Stimulated activated naive CD8-positive, alpha-beta T cell treated with anti-CD3 and anti-CD28 coated beads, Interleukin-15, Interleukin-2, amounts not matched to agents 100 U/mL and 50 U/mL, for 24 hours (primary cell): ENCODE results near the gene THEM4.
A peak's percentile ranks its signal among the peaks of the same experiment; 100 is the strongest.
"Not testable (repeated sequence)": the region's sequence is repeated elsewhere in the genome, so short reads cannot be mapped to it uniquely, and the experiment has no call there.

Experiments used
- ATAC-seq: fragments of 150-1000 bp; cut with Tn5 transposase; one replicate; pipeline ENCODE4 v1.10.0; 2021
- DNase-seq: peaks from one replicate; pipeline ENCODE4 v3.0.0; 2021

Gene THEM4

DNA sequence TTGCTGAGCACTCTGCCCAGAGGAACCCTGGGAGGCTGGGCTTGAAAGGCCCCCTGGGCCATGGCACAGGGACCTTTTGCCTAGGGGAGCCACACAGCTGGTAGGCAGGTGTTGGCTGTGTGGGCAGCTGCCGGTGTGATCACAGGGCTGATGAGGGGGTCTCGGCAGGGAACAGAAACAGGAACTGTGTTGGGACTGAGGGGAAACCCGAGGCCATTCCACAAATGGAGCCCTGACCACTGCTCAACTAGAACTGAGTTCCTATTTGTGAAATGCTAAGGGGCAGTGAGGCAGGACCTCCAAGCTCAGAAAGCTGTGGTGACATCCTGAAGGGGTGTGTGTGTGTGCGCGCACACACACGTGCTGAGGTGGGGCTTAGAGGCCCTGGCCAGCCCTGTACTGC lies 49.4 kb downstream of the THEM4 start:
- no peak for ATAC-seq
- no peak for DNase-seq

DNA sequence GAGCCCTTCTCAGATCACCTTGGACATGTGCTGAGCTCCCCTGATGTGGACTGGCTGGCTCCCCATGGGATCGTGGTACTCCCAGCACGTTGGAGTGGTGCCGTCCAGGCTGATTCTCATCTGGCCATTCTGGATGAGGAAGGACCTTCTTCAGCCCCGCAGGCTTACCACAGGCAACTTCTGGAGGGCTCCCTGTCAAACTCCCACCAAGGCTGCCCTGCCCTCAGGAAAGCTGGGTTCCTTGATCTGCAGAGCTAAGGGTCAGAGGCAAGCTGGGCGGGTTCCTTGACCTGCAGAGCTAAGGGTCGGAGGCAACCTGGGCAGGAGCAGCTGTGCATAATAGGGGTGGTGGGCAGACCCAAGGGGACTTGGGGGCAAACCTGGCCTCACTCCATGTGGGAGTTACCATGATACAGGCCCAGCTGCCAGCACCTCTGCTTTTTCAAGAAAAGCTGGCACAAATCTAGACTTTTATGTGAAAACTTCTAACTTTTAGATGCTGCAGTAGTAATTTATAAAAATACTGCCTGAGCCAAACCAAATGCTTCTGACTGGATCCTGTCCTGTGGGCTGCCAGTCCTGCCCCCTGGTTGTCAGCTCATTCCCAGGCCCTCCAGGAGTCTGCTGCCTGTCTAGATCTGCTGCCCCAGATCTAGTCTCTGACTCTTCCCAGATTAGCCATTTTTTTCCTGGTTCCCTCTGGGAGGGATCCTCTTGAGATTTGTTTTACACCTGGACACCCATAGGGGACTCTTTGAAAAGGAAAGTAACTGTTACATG lies 50.2 kb downstream of the THEM4 start:
- no peak for ATAC-seq
- no peak for DNase-seq

DNA sequence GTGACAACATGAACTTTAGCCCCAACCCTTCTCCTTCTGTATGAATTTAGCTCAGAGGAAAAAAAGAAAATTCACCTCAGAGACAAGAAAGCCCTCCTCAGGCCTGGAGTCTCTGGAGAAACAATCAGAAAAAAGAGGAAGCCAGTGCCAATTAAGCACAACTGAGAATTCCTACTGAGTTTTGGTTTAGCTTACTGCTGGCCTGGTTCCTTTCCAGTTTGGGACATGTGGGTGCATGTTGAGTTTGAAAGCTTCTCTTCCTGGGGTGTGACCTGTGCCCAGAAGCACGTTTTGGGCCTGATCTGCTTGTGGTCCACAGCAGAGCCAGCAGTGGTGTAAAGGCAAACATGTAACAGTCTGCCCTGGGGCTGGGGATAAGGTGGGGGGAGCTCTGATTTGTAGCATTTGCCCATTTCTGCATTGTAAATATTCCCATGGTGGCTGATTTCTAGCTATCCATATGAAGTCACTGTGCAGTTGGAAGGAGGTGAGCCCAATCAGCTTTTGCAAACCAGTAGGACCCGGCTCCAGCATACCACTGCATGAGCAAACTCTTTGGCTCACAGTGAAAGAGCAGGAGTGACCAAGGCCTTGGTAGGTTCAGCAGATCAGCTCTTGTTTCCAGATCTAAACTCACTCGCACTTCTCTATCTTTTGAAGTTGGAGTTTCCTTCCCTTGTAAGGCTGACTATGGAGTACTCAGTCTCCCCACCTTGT lies 51.1 kb downstream of the THEM4 start:
- DNase-seq (no peak), ATAC-seq (no peak)

DNA sequence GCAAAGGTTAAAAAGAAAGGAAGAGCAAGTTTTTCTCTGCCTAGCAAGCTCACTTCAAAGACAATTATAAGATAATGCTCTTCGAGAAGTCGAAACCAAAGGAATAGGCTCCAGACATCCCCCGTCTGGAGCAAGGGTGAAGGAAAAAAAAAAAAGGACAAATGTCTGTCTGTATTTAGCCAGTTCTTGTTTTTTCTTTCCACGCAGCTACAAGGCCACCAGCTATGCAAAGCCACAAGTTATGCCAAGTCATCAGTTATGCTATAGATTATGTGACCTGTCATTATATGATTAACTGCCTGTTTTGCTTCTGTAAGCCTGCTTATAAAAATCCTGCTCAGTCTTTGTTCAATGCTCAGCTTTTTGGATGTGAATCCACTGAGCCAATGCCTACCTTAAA lies 53.4 kb downstream of the THEM4 start:
- ATAC-seq (no peak), DNase-seq (no peak)

DNA sequence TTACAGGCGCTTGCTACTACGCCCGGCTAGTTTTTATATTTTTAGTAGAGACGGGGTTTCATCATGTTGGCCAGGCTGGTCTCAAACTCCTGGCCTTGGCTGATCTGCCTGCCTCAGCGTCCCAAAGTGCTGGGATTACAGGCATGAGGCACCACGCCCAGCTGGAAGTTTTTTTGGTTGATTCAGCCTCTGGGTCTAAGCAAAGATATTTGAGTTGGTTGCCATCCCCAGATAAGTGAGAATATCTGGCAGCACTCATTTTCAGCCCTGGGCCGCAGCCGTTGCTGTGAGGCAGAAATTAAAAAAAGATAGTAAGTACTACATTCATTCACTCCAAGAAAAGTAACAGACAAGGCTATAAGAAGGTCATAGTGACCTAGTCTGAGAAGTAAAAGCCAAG lies 53.8 kb downstream of the THEM4 start:
- not testable (repeated sequence) for ATAC-seq, DNase-seq

DNA sequence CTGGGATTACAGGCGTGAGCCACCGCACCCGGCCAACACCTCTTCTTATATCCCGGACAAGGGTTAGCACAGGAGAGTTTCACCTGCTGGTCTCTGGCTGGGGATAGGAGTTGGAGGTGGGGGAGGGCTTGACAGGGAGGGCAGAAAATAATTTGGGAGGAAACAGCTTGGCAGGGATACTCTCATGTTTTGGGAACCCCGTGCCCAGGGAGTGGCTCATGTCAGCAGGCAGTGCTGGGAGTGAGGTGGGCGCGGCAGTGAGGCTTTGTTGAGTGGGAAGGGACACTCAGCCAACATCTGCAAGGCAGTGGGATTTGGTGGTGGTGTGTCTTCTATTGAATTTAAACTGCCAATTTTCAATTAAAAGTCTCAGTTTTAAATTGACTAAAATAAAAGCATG lies 54.7 kb downstream of the THEM4 start:
- ATAC-seq (no peak), DNase-seq (no peak)

DNA sequence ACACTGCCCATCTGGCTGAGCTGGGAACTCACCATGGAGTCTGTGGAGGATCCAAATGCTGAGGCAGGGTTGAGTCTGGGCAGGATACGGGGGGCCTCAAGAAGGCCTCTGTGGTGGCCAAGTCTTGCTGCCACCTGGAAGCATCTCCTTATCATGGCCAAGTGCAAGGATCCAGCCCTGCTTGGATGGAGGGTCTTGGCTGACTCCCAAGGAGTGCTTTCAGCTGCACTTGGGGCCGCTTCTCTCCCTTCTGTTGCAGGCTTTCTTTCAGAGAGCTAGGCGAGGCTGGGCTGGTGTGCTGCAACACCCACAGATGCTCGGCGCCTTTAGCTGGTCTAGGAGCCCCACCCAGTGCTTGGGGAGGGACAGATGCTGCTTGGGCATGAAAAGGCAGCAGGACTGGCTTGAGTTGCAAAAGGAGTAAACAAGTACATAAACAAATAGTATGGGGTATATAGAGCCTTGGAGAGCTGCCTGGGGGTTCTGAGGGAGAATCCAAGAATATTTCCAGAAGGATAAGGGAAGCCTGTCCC lies 55.8 kb downstream of the THEM4 start, which contains the start of gene THEM5:
THEM5 (minus strand) TSS at position 302 of the 533 bp plus-strand sequence; CDS start at position 155, 147 bp downstream.
- DNase-seq (no peak), ATAC-seq (no peak)

DNA sequence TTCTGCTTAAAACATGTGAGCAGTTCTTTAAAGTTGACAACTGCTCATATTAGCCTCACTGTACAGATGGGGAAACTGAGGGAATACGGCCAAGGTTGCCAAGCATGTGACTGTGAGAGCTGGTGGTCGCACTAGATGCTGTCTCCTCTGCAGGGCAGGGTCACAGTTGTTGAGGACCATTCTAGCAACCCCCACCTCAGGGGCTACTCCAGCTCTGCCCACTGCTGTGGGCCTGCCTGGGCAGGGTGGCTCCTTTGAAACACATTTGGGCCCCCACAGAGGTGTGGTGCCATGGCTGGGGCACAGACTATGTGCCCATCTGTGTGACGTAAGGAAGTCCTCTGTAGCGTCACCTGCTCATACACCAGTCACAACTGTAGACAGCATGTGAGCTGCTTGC lies 56.6 kb downstream of the THEM4 start:
- no peak for ATAC-seq
- DNase-seq = no peak

DNA sequence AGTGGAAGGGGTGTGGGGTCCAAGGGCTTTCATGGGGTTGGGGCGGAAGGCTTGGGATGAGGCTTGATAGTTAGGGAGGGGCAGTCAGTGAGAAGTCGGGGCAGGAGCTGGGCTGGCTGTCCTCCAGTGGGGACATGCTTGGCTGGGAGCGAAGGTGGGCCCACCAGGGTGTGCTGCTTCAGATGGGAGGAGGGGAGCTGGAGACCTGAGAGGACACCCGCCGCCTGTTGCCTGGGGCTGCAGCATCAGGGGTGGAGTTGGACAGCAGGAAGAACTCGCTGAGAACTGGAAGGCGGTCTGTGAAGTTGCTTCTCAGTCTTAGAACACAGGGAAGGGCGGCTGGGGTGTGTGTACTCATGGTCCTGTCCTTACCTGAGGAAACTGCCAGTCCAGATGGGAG lies 57.4 kb downstream of the THEM4 start:
- ATAC-seq (no peak), DNase-seq (no peak)

DNA sequence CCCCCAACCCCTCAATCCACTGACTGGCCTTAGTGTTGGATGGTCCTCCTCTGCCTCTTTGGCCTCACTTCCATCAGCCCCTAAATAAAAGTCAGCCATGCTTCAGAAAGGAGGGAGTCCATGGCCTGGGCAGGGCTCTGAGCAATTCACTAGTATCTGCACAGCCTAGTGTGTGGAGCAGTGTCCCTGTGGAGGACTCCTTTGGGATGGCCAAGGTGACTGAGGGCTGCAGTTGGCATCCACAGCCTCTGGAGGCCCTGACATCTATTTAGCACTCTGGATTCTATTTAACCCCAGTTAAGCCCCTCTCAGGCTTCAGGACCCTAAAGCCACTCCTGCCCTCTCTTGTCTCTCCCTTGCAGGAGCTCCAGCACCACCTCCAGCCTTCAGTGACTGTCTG lies 59.4 kb downstream of the THEM4 start:
- DNase-seq (no peak), ATAC-seq (no peak)

DNA sequence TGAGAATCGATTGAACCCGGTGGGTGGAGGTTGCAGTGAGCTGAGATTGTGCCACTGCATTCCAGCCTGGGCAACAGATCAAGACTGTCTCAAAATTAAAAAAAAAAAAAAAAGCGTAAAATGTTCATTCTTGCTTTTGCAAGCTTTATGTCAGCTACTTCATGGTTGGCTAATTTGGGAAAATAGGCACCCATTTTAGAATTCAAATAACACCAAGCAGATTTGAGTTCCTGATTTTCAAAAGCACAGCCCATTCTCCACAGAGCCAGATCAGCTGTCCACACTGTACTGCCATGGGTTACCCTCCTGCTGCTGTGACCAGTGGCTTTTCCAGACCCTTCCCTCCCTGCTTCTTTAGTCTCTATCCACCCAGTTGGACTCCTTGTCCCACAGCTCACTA lies 60.2 kb downstream of the THEM4 start:
- DNase-seq (no peak), ATAC-seq (no peak)

DNA sequence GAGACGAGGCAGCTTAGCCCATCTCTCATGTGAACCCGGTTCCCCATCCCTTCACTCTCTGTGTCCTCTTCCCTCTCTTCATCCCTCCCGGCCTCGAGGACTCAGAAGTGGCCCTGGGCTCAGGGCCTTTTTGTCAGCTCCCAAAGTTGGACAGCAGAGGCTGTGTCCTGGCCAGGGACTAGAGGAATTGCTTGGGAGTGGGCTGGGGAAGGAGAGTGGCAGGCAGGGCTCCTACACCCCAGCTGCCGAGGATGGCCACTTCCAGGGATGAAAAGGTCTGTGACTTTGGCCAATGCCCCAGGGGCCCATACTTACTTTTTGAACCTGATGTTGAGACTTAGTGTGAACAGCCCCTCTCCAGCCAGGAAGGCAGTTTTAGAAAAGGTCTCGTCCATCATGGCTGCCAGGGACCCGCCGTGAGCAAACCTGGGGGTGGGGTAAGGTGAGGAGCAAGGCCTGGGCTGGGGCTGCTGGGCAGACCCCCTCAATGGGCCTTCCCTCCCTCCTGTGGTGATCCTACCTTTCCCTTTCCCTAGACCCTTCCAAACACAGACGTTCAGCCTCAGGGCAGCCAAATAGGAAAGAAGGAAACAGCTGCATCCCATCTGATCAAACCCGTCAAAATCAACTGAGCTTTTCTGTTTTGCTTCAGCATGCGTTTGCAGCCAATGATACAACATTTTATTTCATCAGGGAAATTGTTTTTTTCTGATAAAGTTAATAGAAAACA lies 61.3 kb downstream of the THEM4 start:
- DNase-seq (no peak), ATAC-seq (no peak)

DNA sequence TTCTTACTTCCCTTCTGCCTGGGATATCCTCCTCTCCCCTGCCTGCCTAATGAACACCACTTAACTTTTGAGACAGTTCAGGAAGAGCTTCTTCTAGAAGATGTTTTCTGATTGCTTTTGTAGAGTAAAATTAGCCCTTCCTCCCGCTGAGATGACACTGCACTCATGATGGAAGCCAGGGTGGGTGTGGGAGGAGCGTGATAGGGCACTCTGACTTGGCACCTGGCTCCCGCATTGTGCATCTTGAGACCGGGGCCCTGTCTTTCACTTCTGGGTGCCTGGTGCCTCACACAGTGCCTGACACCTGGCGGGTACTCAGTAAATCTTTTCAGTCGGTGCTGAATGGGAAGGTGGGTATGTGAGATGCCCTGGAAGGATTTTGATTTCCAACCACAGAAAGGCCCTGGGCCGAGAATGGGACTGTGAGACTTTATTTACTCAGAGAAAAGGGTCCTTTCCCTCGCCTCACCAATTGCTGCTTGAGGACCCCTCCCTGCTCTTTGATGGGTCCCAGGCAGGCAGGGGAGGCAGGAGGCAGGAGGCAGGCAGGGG lies 62.5 kb downstream of the THEM4 start:
- DNase-seq (no peak), ATAC-seq (peak; percentile 24)

DNA sequence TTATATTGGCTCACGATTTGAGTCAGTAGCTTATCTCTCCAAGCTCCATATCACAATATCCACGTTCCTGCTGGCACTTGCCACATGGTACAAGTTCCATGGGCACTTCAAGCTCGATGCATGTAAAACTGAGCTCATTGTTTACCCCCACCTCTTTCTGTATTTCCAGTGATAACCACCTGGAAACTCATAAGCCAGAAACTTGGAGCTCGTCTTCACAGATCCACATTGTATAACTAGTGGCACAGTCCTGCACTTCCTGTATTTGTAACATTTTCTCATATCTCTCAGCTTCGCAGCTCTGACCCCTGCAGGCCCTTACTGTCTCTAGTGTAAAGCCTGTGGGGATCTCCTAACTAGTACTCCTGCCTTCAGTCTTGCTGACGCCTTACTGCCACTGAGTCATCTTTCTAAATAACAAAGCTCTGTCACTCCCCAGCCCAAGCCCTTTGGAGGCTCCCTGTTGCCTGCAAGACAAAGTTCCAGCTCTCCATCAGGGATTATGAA lies 63.2 kb downstream of the THEM4 start:
- ATAC-seq (peak; percentile 77), DNase-seq (no peak)

DNA sequence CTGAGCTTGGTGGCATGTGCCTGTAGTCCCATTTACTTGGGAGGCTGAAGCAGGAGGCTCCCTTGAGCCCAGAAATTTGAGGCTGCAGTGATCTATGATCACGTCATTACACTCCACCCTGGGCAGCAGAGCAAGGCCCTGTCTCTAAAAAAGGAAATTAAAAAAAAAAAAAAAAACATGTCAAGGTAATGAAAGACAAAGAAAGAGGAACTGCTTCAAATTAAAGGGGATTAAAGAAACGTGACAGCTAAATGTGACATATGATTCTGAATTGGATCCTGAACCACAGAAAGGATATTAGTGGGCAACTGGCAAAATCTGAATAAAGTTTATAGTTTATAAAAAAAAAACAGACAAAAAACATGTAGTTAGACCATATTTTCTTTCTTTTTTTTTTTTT lies 65.9 kb downstream of the THEM4 start:
- DNase-seq (no peak), ATAC-seq (no peak)

DNA sequence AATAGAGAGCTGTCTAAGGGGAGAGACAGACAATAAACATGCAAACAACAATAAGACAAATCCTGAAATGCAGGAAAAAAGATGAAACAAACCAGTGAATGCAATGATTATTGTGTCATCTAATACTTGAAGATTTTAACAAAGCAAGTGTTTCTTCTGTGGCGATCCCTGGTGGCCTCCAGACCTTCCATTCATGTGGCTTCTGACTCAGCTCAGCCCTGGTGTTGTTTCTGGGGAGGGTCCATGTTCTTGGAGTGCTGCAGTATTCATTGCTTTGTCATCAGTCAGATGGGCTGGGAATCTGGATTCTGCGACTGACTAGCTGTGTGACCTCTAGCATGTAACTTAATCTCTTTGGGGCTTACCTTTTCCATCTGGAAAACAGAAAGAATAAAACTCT lies 68.2 kb downstream of the THEM4 start:
- no peak for DNase-seq
- ATAC-seq = no peak

DNA sequence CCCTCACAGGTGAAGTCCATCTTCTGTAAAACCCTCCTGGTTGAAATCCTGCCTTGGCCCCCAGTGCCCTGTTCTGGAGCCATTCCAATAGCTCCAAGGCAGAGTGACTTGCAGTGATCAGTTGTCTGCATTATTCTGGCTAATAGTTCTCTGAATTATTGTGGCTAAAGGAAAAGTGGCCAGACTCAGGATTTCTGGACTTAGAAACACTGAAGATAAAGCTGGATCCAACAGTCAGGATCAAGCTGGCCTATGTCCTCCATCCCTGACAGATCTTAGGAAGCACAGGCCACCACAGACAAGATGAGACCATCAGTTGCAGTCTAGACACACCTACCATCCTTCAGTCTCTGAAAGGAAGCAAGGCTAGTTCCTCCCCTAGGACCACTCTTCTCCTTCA lies 68.9 kb downstream of the THEM4 start:
- no peak for ATAC-seq
- no peak for DNase-seq

DNA sequence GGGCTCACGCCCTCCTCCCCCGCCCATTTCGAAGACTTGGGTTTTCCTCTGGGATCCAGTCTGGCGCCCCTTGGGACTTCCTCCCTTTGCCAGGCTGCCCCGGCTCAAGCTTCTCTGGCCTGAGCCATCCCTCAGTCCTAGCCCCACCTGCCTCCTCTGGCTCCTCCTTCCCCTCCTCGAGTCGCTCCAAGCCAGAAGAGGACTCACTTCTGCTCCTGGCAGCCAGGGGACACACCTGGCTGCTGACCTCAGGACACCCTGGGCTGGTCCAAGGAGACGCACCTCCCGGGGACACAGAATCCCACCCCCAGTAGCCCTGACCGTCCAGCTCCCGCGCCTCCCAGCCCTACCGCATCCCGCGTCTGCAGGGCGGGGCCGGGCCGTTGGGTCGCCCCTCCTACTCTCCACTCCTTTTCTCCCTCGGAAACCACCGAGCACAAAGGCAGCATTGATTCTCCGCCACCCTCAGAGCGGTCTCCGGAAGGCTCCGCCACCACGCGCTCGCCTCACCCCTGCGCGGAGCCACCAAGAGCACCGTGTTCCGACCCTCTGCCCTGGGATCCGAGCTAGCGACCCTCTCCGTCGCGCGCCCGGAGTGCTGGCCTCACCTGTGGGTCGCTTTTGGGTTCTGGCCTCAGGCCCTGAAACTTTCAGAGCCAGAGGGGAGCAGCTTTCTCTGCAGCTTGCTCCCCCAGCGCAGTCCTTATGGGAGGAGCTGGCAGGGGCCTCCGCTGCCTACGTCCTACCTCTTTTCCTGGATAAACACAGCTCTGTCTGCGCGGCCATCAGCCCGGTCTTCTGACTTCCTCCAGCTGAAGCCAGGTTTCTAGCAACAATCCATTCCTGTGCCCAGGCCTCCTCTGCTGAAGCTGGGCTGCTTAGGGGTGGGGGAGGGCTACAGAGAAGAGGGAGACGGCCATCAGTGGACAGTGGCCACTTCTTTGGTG lies 69.6 kb downstream of the THEM4 start, which contains the start of gene C2CD4D:
C2CD4D (minus strand) TSS at position 364 of the 947 bp plus-strand sequence. CDS start 831 bp downstream, outside the sequence.
- peak; percentile 62 for ATAC-seq

DNA sequence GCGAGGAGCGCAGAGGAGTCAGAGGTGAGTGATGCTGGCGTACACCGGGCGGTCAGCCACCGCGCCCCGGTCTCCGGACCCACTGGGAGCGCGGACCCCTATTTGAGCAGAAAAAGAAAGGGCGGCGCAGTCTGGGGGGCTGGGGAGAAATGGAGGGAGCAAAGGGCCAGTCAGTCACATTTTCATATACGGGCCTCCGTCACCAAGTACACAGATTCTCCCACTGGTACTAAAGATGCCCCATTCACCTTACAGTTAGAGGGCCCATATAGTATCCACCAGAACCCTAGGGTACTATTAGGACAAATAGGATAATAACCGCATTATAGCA lies 70.3 kb downstream of the THEM4 start:
- DNase-seq (no peak), ATAC-seq (no peak)

More for the DNA sequence above, 69.6 kb downstream of the THEM4 start, which contains the start of gene C2CD4D:
- DNase-seq = peak; percentile 76

DNA sequence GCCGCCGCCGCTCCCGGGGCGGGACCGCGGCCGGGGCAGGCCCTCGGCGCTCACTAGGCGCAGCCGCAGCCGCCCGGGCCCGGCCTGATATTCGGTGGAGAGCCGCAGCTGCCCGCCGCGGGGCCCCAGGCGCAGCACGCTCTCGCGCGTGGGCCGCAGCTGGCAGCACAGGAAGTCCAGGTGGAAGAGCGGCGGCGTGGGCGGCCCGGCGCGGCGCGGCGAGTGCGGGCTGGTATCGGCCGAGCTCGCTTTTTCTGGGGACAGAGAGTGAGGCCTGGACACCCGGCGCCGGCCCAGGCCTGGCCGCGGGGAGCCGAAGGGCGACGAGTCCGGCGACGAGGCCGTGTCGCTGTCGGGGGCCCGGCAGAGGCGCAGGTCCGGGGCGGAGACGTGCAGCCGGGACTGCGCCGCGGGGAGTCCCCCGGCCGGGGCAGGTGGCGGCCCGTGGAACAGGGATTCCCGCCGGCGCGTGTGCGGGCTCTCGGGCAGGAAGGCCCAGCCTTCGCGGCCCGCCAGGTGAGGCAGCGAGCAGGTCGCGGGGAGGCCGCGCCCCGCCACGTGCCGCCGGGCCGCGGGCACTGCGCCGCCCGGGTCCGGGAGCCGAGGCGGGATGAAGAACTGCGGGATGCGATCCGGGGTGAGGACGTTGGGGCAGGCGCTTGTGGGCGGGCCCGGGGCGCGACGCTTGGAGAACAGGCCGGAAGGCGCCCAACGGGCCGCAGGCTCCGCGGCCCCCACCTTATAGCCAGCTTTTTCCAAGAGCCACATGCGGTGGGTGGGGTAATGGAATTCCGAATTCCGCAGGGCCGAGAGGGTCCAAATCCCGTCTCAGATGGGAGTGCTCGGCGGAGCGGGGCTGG lies 70.9 kb downstream of the THEM4 start:
- ATAC-seq (no peak), DNase-seq (peak; percentile 57)
